Mucosa of descending colon (tissue), 3 donors: ENCODE data around the gene DCAF7. TPM values are rescaled to one million over a fixed set of nuclear protein-coding genes. Genes with fewer than 3 reads are reported as not detected.

Source experiments
- ATAC-seq: fragments of 200-7000 bp; cut with Tn5 transposase; one replicate; pipeline ENCODE4 v1.9.1; 2020; ENCODE audit warnings: mild to moderate bottlenecking, moderate library complexity
- DNase-seq, 3 donors: peaks; one replicate each; pipeline ENCODE4 v3.0.0-alpha.2; 2020
- H3K36me3 ChIP-seq: fragments of 200-600 bp; one replicate; pipeline ENCODE4 v1.8.0; 2021; ENCODE audit warnings: low read depth, mild to moderate bottlenecking
- H3K4me1 ChIP-seq: fragments of 200-600 bp; one replicate; pipeline ENCODE4 v1.8.0; 2021; ENCODE audit warnings: low read depth, mild to moderate bottlenecking
- H3K4me3 ChIP-seq: fragments of 200-600 bp; one replicate; pipeline ENCODE4 v1.8.0; 2021; ENCODE audit warnings: mild to moderate bottlenecking
- H3K9me3 ChIP-seq: fragments of 200-600 bp; one replicate; pipeline ENCODE4 v1.8.0; 2021; ENCODE audit warnings: mild to moderate bottlenecking
- CTCF ChIP-seq: fragments of 200-600 bp; IDR thresholded peaks from one replicate; pipeline ENCODE4 v1.8.0; 2022; ENCODE audit warnings: antibody characterized with exemption, mild to moderate bottlenecking
- intact Hi-C, 2 donors: fragments of 100-400 bp; cut with DNase I in 1 of 2; cut with micrococcal nuclease in 1 of 2; formaldehyde crosslinking; loops; one replicate each; pipeline versions ENCODE4 v1.11.0 to v1.11.1; 2022; cut with DNase I, micrococcal nuclease
- total RNA-seq, 3 donors: library from RNA; stranded (reverse); fragmentation: NEBNext Ultra II Directional in 2 of 3; extraction: Animal tissue kit (Norgen Biotek cat#: 25700) in 2 of 3; gene quantifications; one replicate each; pipeline versions ENCODE4 v1.2.1 to v1.2.4, GENCODE V29; 2021 to 2023
- donor health status: DM: no; HTN: no; CAD: no; lungs with moderate emphysema.
- donor health status: DM: no; HTN: no; CAD: no.
- donor health status: DM: no; HTN: yes; CAD: no.

Gene DCAF7
- total RNA-seq, 3 donors from 2014 or later, result 69.0 to 87.3 (median 84.9) TPM

GRCh38 chr17:63514974-63515373 is 35.3 kb upstream of the DCAF7 start:
- TF ChIP-seq CTCF, result no peak
- peaks cover under 1% of the 10 kb centered on the region for H3K4me1 ChIP-seq
- intact Hi-C loops, result no loop called here
- no peak overlapping the region for H3K4me3 ChIP-seq
- no peaks in the 10 kb centered on the region for H3K9me3 ChIP-seq
- H3K36me3 ChIP-seq, result no peaks in the 10 kb centered on the region
- ATAC-seq (no peak), DNase-seq (no peak)

GRCh38 chr17:63515426-63515825 is 34.9 kb upstream of the DCAF7 start:
- Histone ChIP-seq H3K4me3 (no peak overlapping the region), H3K36me3 (no peaks in the 10 kb centered on the region), H3K9me3 (no peaks in the 10 kb centered on the region), H3K4me1 (peaks cover 5% of the 10 kb centered on the region)
- ATAC-seq (no peak), DNase-seq (no peak)
- TF ChIP-seq CTCF, result no peak
- intact Hi-C loops, result no loop called here

- TF ChIP-seq CTCF, result no peak
- H3K4me1 ChIP-seq, result peaks cover 15% of the 10 kb centered on the region
- DNase-seq (no peak), ATAC-seq (no peak)
- no peaks in the 10 kb centered on the region for H3K36me3 ChIP-seq
- intact Hi-C loops, result no loop called here
- H3K9me3 ChIP-seq, result no peaks in the 10 kb centered on the region
- H3K4me3 ChIP-seq, result no peak overlapping the region
Measured at GRCh38 chr17:63516910-63517824, 33.1 kb upstream of the DCAF7 start.

GRCh38 chr17:63517825-63518534 is 32.3 kb upstream of the DCAF7 start:
- TF ChIP-seq CTCF, result no peak
- ATAC-seq, result peak; percentile 49
- Histone ChIP-seq H3K4me3 (no peak overlapping the region), H3K9me3 (no peaks in the 10 kb centered on the region), H3K4me1 (peaks cover 18% of the 10 kb centered on the region), H3K36me3 (no peaks in the 10 kb centered on the region)
- intact Hi-C loops, result no loop called here
- peak in 1 of 3 donors; percentile 28 for DNase-seq

GRCh38 chr17:63519116-63519881 is 31.0 kb upstream of the DCAF7 start:
- no peak for ATAC-seq
- H3K4me1 ChIP-seq, result peaks cover 18% of the 10 kb centered on the region

More at GRCh38 chr17:63519116-63519881, 31.0 kb upstream of the DCAF7 start:
- no peak for TF ChIP-seq CTCF
- intact Hi-C loops, result no loop called here
- Histone ChIP-seq H3K4me3 (no peak overlapping the region), H3K9me3 (no peaks in the 10 kb centered on the region), H3K36me3 (no peaks in the 10 kb centered on the region)
- no peak for DNase-seq
